AG04450 (cell line): ENCODE data around the gene PKD1L1. TPM values are rescaled to one million over a fixed set of nuclear protein-coding genes. Genes with fewer than 3 reads are reported as not detected.

Source experiments
- CTCF ChIA-PET: fragments of 300-600, 350-600 bp; formaldehyde crosslinking; extraction: SDS; loops from one replicate; lab custom pipeline; 2022; ENCODE audit warnings: antibody characterized with exemption, inconsistent platforms; lab: Charles Lee
- POLR2A ChIA-PET: fragments of 350-600 bp; formaldehyde crosslinking; extraction: SDS; loops from one replicate; lab custom pipeline; 2021; ENCODE audit warnings: antibody characterized with exemption, inconsistent platforms; lab: Yijun Ruan, JAX
- DNase-seq: peaks from one replicate; pipeline ENCODE4 v3.0.0-alpha.2; 2011; ENCODE audit warnings: low read depth, low spot score
- H3K27ac ChIP-seq: one replicate; pipeline ENCODE4 v1.5.1; 2012; ENCODE audit warnings: low read depth, low read length, control low read depth
- H3K27me3 ChIP-seq: one replicate; pipeline ENCODE4 v1.6.0; 2012; ENCODE audit warnings: low read length; ENCODE audit not compliant: control insufficient read depth, insufficient read depth
- H3K4me3 ChIP-seq: 2 replicates; pipeline ENCODE4 v1.5.1; 2011; ENCODE audit warnings: mild to moderate bottlenecking, low read depth, low read length, control low read depth
- H3K9me3 ChIP-seq: 2 replicates; pipeline ENCODE4 v1.5.1; 2012; ENCODE audit warnings: low read length; ENCODE audit not compliant: control insufficient read depth, insufficient read depth
- CTCF ChIP-seq: IDR thresholded peaks from 2 replicates; pipeline ENCODE4 v1.5.1; 2011; ENCODE audit warnings: low read depth, low read length, control low read depth, inconsistent platforms
- polyA plus RNA-seq: library from polyadenylated mRNA; depleted of rRNA; stranded (reverse); fragments of >200 nt; gene quantifications from 2 replicates; pipeline ENCODE4 v1.2.3, GENCODE V29; 2011

The PKD1L1 gene
- polyA plus RNA-seq, 1 experiment: 0.01 TPM

- ChIA-PET POLR2A (no interaction called here), CTCF (interaction anchor here (1.1 kb wide), 1 partner anchor 48 kb away, joined by 4 read pairs; no protein-coding TSS in a partner anchor)
- no peak overlapping the region for H3K27ac ChIP-seq
- DNase-seq: no peak
- H3K9me3 ChIP-seq: no peaks in the 10 kb centered on the region
- no peak for TF ChIP-seq CTCF
- H3K4me3 ChIP-seq: no peak overlapping the region
- H3K27me3 ChIP-seq: peaks cover 9% of the 10 kb centered on the region
Measured at GRCh38 chr7:47896809-47897423, 51.4 kb downstream of the PKD1L1 start.

- no peak for TF ChIP-seq CTCF
Measured at GRCh38 chr7:47895026-47895425, 53.2 kb downstream of the PKD1L1 start.

GRCh38 chr7:47893721-47894365 lies 54.4 kb downstream of the PKD1L1 start:
- ChIA-PET CTCF (interaction anchor here (0.6 to 0.7 kb wide), 2 partner anchors 44 to 570 kb away, joined by 3 read pairs; no protein-coding TSS in a partner anchor), POLR2A (no interaction called here)
- TF ChIP-seq CTCF: no peak
- Histone ChIP-seq H3K27ac (no peak overlapping the region), H3K4me3 (no peak overlapping the region), H3K9me3 (no peaks in the 10 kb centered on the region), H3K27me3 (peaks cover 22% of the 10 kb centered on the region)
- no peak for DNase-seq

More at GRCh38 chr7:47895026-47895425, 53.2 kb downstream of the PKD1L1 start:
- H3K9me3 ChIP-seq: no peaks in the 10 kb centered on the region
- H3K27me3 ChIP-seq: peaks cover 22% of the 10 kb centered on the region
- ChIA-PET POLR2A (no interaction called here), CTCF (interaction anchor here (1.3 kb wide), 1 partner anchor 50 kb away, joined by 5 read pairs; no protein-coding TSS in a partner anchor)
- no peak for DNase-seq
- H3K27ac ChIP-seq: no peak overlapping the region
- no peak overlapping the region for H3K4me3 ChIP-seq

- no peak for DNase-seq
- Histone ChIP-seq H3K27ac (no peak overlapping the region), H3K4me3 (no peak overlapping the region), H3K27me3 (peaks cover 22% of the 10 kb centered on the region), H3K9me3 (no peaks in the 10 kb centered on the region)
- POLR2A ChIA-PET: no interaction called here
- peak; percentile 21; the same call in 1 of the 2 replicates for TF ChIP-seq CTCF
- CTCF ChIA-PET: no interaction called here
Measured at GRCh38 chr7:47893238-47893637, 55.0 kb downstream of the PKD1L1 start.

- H3K27me3 ChIP-seq: peaks cover 31% of the 10 kb centered on the region
- no peak for TF ChIP-seq CTCF
- no peak for DNase-seq
- H3K9me3 ChIP-seq: no peaks in the 10 kb centered on the region
- CTCF ChIA-PET: no interaction called here
- POLR2A ChIA-PET: no interaction called here
- H3K27ac ChIP-seq: no peak overlapping the region
- H3K4me3 ChIP-seq: no peak overlapping the region
Measured at GRCh38 chr7:47890606-47891005, 57.7 kb downstream of the PKD1L1 start.
